Activated effector memory CD4-positive, alpha-beta T cell treated with Interleukin-2 at 50 U/mL for 16 hours (primary cell): Measurements from ENCODE around the gene FAF1.
"Not testable (repeated sequence)": the region's sequence is repeated elsewhere in the genome, so short reads cannot be mapped to it uniquely, and the experiment has no call there.

Source experiments
- DNase-seq: peaks from one replicate; pipeline ENCODE4 v3.0.0-alpha.2; 2020

The FAF1 gene

DNA sequence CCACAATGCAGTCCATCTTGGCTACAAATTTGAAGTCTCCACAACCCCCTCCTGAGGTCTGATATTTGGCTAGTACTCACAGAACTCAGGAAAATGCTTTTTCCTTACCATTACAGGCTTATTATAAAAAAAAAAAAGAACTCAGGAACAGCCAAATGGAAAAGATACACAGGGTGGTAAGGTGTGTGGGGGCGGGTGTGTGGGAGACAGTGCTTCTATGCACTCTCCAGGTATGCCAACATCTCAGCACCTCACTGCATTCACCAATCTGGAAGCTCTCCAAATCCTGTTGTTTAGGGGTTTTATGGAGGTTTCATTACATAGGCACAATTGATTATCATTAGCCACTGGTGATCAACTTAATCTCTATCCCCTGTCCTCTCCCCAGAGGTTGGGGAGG is 126.9 kb downstream of the FAF1 start:
- no peak for DNase-seq

DNA sequence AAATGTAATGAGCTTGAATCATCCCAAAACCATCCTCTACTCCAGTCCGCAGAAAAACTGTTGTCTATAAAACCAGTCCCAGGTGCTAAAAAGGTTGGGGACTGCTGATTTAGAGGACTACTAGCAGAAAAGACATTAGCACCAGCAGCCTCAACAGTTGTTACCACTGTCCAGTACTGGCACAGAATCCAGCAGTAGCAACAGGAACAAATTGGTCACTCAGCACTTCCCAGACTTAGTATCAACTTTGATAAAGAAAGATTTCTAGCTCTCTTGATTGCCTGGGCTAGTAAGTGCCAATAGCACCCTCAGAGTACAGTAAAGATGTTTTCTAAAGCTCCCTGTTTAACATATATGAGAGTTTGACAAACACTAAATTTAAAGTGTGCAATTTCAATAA is 127.9 kb downstream of the FAF1 start:
- no peak for DNase-seq

DNA sequence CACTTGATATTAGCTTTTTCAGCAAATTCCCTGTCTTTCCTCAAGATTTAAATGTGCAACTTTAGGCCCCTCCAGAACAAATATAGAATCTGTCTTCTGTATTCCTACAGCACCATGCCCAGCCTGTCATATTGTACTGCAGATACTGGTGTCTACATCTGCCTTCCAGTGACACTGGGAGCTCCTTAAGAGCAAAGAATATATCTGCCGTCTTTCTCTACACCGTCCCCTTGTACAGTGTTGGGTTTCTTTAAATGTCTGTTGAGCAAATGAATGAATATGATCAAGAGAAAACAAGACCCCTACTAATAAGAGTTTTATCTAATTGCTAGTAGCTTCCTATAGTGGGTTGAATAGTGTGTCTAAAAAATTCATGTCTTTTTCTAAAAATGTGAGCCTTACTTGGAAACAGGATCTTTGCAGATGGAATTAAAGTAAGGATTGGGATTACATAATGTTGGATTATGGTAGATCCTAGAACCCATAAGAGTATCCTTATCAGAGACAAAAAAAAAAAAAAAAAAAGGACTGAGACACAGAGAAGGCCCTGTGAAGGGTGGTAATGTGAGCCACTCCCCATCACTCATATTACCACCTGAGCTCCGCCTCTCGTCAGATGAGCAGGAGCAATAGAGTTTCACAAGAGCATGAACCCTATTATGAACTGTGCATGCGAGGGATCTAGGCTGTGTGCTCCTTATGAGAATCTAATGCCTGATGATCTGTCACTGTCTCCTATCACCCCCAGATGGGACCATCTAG is 128.6 kb downstream of the FAF1 start:
- no peak for DNase-seq

DNA sequence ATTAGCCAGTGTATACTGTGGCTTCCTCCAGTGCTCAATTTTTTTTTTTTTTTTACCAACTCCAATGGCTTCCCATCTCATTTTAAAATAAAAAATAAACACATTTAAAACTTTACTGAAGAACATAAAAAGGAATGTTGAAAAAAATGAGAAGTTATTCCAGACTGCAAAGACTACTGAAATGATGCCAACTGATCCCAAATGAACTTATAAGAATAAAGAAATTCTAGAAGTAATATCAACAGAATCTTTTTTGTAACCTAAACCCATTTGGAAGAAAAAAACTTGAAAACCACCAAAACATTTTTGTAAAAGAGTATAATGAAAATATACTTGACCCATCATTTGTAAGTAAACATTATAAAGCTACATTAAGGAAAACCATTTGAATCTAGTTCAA is 129.4 kb downstream of the FAF1 start:
- no peak for DNase-seq

DNA sequence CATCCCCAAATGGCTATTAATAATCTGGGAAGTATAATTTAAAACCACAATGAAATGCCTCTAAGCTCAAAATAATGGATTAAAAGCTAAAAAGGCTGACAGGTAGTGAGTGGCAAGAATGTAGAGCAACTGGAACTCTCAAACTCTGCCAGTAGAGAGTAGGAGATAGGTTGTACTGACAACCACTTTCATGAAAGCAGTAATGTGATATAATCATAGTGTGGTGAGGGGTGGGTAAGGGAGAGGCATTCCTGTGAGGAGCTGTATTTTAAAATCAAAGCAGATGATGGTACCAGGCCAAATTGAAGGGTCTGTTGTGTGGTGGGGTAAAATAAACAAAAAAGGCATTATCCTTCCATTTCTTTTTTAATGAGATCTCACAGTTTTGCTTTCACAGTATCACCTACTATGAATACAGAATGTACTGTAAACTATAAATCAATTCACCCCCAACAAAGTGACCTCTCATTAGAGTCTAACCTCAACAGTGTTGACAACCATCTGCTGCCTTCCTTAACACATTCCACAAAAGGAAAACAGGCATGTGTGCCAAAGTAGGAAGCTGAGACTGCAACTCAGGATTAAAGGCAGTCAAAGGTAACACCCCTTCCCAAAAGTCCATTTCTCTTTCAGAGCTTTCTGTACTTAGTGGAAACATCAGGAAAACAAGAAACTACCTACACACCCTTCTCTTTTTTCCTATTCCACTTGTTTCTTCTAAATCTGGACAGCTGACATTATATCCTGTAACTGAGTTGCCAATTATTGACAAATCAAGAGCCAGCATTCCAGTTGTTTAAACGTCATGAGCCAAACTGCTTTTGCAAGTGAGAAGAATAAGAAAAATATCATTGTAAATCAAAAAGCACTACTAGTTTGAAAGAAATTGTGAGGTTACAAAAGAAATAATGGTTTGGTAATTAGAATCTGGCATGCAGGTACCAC is 130.8 kb downstream of the FAF1 start:
- no peak for DNase-seq

DNA sequence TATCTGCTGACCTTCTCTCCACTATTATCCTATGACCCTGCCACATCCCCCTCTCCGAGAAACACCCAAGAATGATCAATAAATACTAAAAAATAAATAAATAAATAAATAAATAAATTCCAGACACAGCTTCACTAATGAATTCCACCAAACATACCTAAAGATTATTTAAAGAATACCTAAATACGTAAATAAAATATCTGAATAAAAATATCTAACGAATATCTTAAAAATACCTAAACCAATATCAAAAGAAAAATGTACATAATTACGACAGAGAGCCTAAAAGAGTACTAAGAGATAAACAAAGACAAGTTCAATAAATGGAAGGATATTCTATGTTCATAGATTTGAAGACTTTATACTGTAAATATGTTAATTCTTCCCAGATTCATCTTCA is 132.5 kb downstream of the FAF1 start:
- no peak for DNase-seq

DNA sequence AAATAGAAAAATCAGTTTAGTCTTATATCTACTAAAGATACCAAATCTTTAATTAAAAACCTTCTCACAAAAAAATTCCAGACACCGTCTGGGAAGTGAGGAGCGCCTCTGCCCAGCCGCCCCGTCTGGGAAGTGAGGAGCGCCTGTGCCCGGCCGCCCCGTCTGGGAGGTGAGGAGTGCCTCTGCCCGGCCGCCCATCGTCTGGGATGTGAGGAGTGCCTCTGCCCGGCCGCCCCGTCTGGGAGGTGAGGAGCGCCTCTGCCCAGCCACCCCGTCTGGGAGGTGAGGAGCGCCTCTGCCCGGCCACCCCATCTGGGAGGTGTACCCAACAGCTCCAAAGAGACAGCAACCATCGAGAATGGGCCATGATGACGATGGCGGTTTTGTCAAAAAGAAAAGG is 133.3 kb downstream of the FAF1 start:
- DNase-seq: not testable (repeated sequence)

DNA sequence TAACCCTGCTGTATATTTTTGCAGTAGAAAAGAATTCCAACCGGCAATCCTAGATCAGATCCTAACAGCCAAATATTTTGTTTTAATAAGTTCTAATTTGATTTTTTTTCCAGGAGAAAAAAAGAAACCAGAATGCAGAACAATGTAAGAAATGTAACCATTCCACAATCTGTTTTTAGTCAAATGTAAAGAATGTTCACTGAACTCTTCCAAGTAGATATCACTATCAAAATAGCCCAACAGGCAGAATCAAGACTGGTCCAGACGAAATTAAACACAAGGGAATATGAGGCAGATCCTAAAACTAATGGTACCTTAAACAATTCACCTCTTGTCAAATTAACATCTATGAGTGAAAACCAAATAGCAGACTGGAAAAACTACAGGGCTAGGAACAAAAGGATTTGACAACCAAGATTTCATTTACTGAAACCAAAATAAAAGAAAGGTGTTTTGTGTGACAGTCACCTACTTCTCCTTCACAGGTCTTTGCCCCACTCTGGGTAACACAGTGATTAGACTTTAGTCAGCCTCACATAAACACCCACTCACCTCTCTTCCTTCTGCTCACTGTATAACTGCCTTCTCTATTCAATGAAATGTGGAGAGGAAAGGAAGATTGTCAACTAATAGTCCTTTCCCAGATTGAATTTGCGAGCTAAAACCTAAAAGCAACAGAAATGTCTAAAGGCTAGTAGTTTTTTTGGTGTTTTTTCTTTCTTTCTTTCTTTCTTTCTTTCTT is 137.9 kb downstream of the FAF1 start:
- DNase-seq: no peak

DNA sequence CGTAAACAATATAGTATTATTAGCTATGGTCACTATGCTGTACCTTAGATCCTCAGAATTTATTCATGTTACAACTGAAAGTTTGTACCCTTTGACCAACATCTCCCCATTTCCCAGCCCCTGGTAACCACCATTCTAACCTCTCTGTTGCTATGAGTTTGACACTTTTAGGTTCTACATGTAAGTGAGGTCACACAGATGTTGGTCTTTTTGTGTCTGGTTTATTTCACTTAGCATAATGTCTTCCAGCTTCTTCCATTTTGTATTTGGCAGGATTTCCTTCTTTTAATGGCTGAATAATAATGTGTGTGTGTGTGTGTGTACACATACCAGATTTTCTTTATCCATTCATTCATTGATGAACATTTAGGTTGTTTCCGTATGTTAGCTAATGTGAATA is 139.5 kb downstream of the FAF1 start:
- no peak for DNase-seq

DNA sequence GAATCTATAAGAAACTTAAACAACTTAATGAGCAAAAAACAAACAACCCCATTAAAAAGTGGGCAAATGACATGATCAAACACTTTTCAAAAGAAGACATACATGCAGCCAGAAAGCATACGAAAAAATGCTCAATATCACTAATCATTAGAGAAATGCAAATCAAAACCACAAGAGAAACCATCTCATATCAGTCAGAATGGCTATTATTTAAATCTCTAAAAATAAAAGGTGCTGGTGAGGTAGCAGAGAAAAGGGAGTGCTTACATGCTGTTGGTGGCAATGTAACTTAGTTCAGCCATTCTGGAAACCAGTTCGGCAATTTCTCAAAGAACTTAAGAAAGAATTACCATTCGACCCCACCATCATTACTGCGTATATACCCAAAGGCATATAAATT is 147.7 kb downstream of the FAF1 start:
- DNase-seq: no peak

DNA sequence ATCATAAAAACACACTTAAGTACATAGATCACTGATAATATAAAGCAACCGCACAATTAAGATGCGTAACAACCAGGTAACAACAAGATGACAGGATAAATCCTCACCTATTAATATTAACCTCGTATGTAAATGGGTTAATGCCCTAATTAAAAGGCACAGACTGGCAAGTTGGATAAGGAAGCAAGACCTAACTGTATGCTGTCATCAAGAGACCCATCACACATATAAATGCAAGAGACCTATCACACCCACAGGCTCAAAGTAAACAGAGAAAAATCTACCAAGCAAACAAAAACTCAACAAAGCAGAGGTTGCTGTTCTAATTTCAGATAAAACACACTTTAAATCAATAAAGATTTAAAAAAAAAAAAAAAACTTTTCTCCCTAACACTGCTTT is 151.8 kb downstream of the FAF1 start:
- DNase-seq: no peak

DNA sequence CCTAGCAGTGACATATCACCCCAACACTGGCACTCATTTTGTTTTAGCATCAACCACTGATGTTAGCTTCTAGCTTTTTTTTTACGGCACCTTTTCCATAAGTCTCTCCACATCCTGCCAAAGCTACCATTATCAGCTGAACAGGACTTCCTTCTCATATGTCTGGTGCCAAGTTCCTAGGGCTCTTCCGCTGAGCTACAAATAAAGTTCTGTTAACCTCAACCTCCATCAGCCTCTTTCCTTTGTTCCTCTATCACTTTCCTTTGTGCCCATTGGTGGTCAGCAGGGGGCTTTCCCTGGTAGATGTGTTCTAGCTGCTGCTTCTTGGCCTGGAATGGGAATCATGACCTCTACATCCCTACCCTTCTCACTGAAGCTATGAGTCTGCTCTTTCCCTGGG is 163.8 kb downstream of the FAF1 start:
- no peak for DNase-seq

DNA sequence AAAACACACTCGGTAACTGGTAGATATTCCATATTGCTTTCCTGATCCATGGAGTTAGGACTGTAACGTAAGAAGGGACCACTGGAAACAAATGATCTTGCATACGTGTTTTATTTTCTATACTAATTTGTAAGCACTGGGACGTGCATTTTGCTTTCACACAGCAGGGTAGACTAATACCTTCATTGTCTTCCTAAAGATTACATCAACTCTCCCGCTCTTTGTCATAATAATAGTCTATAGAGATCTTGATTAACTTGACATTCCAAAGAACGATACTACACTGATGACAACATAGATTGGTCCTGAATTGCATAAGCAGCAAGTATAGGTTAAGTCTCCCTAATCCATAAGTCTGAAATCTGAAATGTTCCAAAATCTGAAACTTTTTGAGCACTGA is 166.5 kb downstream of the FAF1 start:
- no peak for DNase-seq

DNA sequence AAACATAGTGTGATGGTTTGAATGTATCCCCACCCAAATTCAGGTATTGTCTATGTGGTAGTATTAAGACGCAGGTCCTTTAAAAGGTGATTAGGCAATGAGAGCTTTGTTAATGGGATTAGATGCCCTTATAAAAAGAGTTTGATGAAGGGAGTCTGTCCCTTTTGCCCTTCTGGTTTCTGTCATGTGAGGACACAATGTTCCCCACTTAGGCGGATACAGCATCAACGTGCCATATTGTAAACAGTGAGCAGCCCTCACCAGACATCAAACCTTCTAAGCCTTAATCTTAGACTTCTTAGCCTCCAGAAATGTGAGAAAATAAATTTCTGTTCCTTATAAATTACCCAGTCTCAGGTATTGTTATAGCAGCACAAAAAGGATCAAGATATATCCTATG is 172.8 kb downstream of the FAF1 start:
- no peak for DNase-seq

DNA sequence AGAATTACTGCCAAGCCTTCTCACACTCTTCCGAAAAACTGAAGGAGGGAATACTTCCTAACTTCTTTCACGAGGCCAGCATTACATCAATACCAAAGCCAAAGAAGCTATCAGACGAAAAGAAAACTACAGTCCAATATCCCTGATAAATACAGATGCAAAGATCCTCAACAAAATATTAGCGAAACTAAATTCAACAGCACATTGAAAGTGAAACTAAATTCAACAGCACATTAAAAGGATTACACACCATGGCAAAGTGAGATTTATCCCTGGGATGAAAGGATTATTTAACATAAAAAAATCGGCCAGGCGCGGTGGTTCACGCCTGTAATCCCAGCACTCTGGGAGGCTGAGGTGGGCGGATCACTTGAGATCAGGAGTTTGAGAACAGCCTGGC is 176.8 kb downstream of the FAF1 start:
- DNase-seq: no peak

DNA sequence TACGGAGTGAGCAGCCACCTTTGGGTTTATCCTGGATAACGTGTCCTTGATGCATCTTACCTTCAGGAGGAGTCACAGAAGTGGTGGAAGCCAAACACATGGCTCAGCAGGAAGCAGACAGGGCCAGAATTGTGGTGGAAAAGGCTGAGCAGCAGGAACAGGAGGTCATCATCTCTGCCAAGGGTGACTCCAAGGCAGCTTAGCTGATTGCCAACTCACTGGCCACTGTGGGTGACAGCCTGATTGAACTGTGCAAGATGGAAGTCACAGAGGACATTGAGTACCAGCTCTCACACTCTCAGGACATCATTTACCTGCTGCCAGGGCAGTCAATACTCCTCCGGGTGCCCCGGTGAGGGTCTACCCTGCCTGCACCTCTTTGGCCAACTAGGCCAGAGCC is 179.3 kb downstream of the FAF1 start:
- DNase-seq: no peak

DNA sequence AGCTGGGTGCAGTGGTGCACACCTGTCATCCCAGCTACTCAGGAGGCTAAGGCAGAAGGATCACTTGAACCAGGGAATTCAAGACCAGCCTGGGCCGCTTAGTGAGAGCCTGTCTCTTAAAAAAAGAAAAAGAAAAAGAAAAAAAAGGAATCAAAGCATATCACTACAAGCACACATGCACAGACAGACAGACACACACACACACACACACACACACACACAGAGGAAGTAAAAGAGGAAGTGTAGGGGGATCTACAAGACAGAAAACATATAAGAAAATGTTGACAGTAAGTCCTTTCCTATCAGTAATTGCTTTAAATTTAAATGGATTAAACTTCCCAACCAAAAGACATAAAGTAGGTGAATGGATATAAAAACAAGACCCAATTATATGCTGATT is 180.3 kb downstream of the FAF1 start:
- DNase-seq: no peak

DNA sequence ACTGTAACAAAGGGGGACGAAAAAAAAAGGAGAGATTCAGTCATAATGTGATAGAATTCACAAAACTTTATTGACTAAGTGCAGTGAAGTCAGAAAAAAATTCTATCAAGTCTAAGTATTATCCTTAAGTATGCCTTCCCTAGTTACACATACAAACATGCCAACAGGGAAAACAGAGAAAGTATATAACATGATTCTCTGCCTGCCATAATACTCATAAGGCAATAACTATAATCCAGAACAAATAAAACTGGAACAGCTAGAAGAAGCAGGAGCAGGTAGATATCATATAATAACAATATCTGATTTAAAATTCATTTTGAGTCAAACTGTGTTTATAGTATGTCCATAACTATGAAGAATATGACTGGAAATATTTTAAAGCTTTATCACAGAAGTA is 184.3 kb downstream of the FAF1 start:
- DNase-seq: no peak

DNA sequence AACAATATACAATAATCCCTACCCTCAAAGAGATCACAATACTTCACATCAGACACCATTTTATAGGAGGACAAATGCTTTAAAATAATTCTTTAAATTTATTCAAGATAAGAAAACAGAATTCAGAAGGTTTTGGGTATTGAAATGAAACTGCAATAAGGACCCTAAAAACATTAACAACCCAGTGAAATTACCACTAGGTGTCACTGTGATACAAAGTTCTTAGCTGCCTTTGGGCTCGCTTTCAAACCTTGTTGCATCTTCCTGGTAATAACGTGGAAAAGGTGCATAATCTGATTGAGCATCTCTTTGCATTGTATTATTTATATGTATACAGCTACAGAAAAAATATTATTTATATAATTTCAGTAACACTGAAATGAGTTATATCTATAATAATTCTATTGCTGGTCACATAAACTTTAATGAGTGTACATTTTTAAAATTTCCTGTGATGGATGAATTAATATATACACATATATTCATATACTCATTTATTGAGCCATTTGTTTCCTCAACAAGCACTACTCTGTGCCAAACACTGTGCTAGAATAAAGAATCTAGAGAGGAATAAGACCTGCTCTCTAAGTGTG is 185.2 kb downstream of the FAF1 start:
- no peak for DNase-seq

DNA sequence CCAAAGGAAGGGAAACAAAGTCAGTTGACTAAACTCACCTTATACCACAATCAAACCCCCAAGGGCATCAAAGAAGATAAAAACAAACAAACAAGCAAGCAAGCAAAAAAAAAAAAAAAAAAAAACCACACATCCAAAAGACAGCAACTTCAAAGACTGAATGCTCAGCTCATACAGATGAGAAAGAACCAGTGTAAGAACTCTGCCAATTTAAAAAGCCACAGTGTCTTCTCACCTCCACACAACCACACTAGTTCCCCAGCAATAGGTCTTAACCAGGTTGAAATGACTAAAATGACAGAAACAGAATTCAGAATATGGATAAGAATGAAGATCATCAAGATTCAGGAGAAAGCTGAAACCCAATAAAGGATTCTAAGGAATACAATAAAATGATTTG is 193.4 kb downstream of the FAF1 start:
- DNase-seq: no peak

DNA sequence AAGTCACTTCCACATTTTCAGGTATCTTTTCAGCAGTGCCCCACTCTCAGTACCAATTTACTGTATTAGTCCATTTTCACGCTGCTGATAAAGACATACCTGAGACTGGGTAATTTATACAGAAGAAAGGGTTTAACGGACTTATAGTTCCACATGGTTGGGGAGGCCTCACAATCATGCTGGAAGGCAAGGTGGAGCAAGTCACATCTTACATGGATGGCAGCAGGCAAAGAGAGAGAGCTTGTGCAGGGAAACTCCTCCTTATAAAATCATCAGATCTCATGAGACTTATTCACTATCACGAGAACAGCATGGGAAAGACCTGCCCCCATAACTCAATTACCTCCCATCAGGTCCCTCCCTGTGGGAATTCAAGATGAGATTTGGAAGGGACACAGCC is 203.5 kb downstream of the FAF1 start:
- not testable (repeated sequence) for DNase-seq

DNA sequence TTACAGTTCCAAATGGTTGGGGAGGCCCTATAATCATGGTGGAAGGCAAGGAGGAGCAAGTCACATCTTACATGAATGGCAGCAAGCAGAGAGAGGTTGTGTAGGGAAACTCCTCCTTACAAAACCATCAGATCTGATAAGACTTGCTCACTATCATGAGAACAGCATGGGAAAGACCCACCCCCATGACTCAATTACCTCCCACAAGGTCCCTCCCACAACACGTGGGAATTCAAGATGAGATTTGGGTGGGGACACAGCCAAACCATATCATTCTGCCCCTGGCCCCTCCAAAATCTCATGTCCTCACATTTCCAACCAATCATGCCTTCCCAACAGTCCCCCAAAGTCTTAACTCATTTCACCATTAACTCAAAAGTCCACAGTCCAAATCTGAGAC is 205.3 kb downstream of the FAF1 start:
- DNase-seq: not testable (repeated sequence)

DNA sequence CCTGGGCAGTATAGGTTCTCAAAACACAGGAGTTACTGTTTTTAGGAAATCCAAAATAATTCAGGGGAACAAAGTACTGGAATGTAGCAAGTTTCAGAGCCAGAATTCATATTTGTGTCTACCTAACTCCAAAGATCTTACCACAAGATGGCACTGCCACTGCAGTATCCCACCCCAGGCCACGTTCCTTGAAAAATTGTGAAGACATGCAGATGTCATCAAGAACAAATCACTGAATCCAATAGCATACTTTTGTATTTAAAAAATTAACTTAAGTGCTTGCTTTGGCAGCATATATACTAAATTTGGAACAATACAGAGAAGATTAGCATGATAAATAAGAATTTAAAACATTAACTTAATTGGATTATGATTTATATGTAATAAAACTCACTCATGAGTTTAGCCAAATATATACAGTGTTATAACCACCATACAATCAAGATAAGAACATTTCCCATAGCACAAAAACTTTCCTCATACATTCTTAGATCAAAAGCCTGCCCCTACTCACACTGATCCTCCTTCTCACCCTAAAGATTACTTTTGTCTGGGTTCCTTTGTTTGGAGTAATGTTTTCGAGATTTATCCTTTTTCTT is 209.9 kb downstream of the FAF1 start:
- no peak for DNase-seq
